ENCODE results near the gene CD27.
"Not testable (repeated sequence)": the region's sequence is repeated elsewhere in the genome, so short reads cannot be mapped to it uniquely, and the experiment has no call there.

CD27 gene

DNA sequence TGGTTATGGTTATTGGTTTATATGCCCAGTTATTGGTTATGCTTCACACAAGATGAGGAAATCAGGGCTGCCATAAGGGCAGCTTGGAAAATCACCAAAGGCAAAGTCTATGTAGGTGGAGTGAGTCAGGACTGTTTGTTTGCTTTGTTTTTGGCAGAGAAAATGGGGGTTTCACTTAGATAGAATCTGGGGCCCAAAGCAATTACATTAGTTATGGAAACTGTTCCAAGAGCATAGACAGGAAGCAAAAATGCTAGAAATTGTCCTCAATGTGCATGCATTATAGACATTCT lies 23.5 kb downstream of the CD27 start:
- TF ChIP-seq, protein P1, sequence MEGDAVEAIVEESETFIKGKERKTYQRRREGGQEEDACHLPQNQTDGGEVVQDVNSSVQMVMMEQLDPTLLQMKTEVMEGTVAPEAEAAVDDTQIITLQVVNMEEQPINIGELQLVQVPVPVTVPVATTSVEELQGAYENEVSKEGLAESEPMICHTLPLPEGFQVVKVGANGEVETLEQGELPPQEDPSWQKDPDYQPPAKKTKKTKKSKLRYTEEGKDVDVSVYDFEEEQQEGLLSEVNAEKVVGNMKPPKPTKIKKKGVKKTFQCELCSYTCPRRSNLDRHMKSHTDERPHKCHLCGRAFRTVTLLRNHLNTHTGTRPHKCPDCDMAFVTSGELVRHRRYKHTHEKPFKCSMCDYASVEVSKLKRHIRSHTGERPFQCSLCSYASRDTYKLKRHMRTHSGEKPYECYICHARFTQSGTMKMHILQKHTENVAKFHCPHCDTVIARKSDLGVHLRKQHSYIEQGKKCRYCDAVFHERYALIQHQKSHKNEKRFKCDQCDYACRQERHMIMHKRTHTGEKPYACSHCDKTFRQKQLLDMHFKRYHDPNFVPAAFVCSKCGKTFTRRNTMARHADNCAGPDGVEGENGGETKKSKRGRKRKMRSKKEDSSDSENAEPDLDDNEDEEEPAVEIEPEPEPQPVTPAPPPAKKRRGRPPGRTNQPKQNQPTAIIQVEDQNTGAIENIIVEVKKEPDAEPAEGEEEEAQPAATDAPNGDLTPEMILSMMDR (conservative IDR thresholded peaks at IDR 0.05; ENCODE audit: low read depth, low read length) = no peak
- H3K4me3 ChIP-seq (ENCODE audit: low read length) = no peak overlapping the region
- no peak for DNase-seq (ENCODE audit: low read depth)

GRCh38 chr12:6469092-6469491 lies 24.3 kb downstream of the CD27 start:
- no peak overlapping the region for H3K4me3 ChIP-seq (ENCODE audit: low read length)
- TF ChIP-seq, protein P1 (conservative IDR thresholded peaks at IDR 0.05; ENCODE audit: low read depth, low read length) = no peak
- DNase-seq (ENCODE audit: low read depth) = no peak

- TF ChIP-seq, protein P1 (conservative IDR thresholded peaks at IDR 0.05; ENCODE audit: low read depth, low read length) = no peak
- peak overlapping the region; percentile 81 for H3K4me3 ChIP-seq (ENCODE audit: low read length)
- DNase-seq (ENCODE audit: low read depth) = no peak
These were observed 25.0 kb downstream of the CD27 start for GRCh38 chr12:6469609-6470374.

- DNase-seq (ENCODE audit: low read depth) = peak; percentile 79
- peak within 1 kb of the TSS; percentile 81 for H3K4me3 ChIP-seq (ENCODE audit: low read length)
- TF ChIP-seq, protein P1 (conservative IDR thresholded peaks at IDR 0.05; ENCODE audit: low read depth, low read length) = no peak
These were observed 25.8 kb downstream of the CD27 start, which contains the start of gene VAMP1 for GRCh38 chr12:6470375-6471163. Gene VAMP1 (minus strand): TSS chr12:6470677. CDS start chr12:6470531, 146 bp downstream.

GRCh38 chr12:6471989-6472360 lies 27.2 kb downstream of the CD27 start:
- DNase-seq (ENCODE audit: low read depth) = no peak
- H3K4me3 ChIP-seq (ENCODE audit: low read length) = no peak overlapping the region
- TF ChIP-seq, protein P1 (conservative IDR thresholded peaks at IDR 0.05; ENCODE audit: low read depth, low read length) = no peak

- TF ChIP-seq, protein P1 (conservative IDR thresholded peaks at IDR 0.05; ENCODE audit: low read depth, low read length) = no peak
- H3K4me3 ChIP-seq (ENCODE audit: low read length) = no peak overlapping the region
- DNase-seq (ENCODE audit: low read depth) = no peak
These were observed 27.7 kb downstream of the CD27 start for GRCh38 chr12:6472491-6472890.

DNA sequence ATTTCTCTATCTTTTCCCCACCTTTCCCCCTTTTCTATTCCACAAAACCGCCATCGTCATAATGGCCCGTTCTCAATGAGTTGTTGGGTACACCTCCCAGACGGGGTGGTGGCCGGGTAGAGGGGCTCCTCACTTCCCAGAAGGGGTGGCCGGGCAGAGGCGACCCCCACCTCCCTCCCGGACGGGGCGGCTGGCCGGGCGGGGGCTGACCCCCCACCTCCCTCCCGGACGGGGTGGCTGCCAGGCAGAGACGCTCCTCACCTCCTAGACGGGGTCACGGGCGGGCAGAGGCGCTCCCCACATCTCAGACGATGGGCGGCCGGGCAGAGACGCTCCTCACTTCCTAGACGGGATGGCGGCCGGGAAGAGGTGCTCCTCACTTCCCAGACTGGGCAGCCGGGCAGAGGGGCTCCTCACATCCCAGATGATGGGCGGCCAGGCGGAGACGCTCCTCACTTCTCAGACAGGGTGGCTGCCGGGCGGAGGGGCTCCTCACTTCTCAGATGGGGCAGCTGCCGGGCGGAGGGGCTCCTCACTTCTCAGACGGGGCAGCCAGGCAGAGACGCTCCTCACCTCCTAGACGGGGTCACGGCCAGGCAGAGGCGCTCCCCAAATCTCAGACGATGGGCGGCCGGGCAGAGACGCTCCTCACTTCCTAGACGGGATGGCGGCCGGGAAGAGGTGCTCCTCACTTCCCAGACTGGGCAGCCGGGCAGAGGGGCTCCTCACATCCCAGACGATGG lies 30.6 kb downstream of the CD27 start:
- H3K4me3 ChIP-seq (ENCODE audit: low read length); DNase-seq (ENCODE audit: low read depth): not testable (repeated sequence)
